ENCODE results near the gene CCSER1. TPM values are rescaled to one million over a fixed set of nuclear protein-coding genes. Genes with fewer than 3 reads are reported as not detected.

Gene CCSER1
- total and polyA plus RNA-seq, 2 of the 8 experiments (the other 6 are each of a cell fraction or from before 2014, with no cell fraction given), result 0.26 to 0.84 TPM

GRCh38 chr4:90458576-90458975 lies 331.4 kb downstream of the CCSER1 start:
- Histone ChIP-seq H3K27ac (ENCODE audit: low read depth, low read length) (no peak overlapping the region), H3K56ac (replicated peaks; ENCODE audit: insufficient read length, low read depth, low read length) (no peak overlapping the region), H3K27me3 (replicated peaks in 1 of 4; ENCODE audit: control insufficient read depth in 3 of 4, extremely low read depth in 1 of 4, insufficient read depth in 3 of 4, low read length in 3 of 4) (no peaks in the 10 kb centered on the region), H2BK5ac (ENCODE audit: low read depth, low read length) (no peak overlapping the region), H3K14ac (ENCODE audit: insufficient read length) (no peak overlapping the region), H2AFZ (ENCODE audit: low read length) (no peak overlapping the region), H3K4me3 (ENCODE audit: extremely low read depth in 1 of 4, insufficient read depth in 2 of 4, low read depth in 3 of 4, low read length in 4 of 4) (no peak overlapping the region), H2BK120ac (replicated peaks; ENCODE audit: low read depth, low read length) (no peak overlapping the region), H3K23me2 (ENCODE audit: low read depth, low read length) (no peaks in the 10 kb centered on the region), H4K91ac (replicated peaks; ENCODE audit: insufficient read length, low read length) (no peak overlapping the region), H4K5ac (ENCODE audit: insufficient read length, low read depth, low read length) (no peak overlapping the region), H3K9me3 (ENCODE audit: insufficient read depth in 2 of 2, low read depth in 1 of 2, low read length in 1 of 2) (peaks cover 18 to 23% of the 10 kb centered on the region in 2 experiments), H2BK20ac (ENCODE audit: low read length) (no peak overlapping the region), H2AK5ac (ENCODE audit: low read depth, low read length) (no peak overlapping the region), H2BK15ac (ENCODE audit: low read length) (no peak overlapping the region), H3K36me3 (ENCODE audit: control insufficient read depth in 2 of 4, insufficient read depth in 4 of 4, low read length in 3 of 4) (no peaks in the 10 kb centered on the region), H3K4me2 (ENCODE audit: insufficient read depth in 1 of 2, low read depth in 2 of 2, low read length in 2 of 2) (no peak overlapping the region), H3K79me2 (ENCODE audit: control insufficient read depth in 1 of 2, insufficient read depth in 2 of 2, low read length in 2 of 2) (no peaks in the 10 kb centered on the region), H3K4ac (replicated peaks; ENCODE audit: insufficient read length, low read depth, low read length) (no peak overlapping the region), H3K9ac (replicated peaks in 1 of 4; ENCODE audit: extremely low read depth in 1 of 4, low read depth in 3 of 4, low read length in 3 of 4) (no peak overlapping the region), H4K8ac (ENCODE audit: extremely low read depth, insufficient read depth, low read length) (no peak overlapping the region), H3K79me1 (ENCODE audit: low read depth, low read length) (no peaks in the 10 kb centered on the region), H3K4me1 (replicated peaks in 1 of 4; ENCODE audit: control insufficient read depth in 3 of 4, insufficient read depth in 4 of 4, low read length in 3 of 4) (no peaks in the 10 kb centered on the region), H4K20me1 (replicated peaks in 1 of 2; ENCODE audit: control insufficient read depth in 1 of 2, insufficient read depth in 2 of 2, low read length in 2 of 2) (no peaks in the 10 kb centered on the region), H2BK12ac (ENCODE audit: low read depth, low read length) (no peak overlapping the region), H3K23ac (ENCODE audit: insufficient read length) (no peak overlapping the region), H3K18ac (ENCODE audit: extremely low read depth, low read length) (no peak overlapping the region)
- WGBS, 2 experiments (ENCODE audit: extremely low coverage in 1 of 2, insufficient coverage in 1 of 2, insufficient read length in 1 of 2, insufficient replicate concordance in 2 of 2, low coverage in 1 of 2, low lambda C conversion rate in 2 of 2, missing lambda C conversion rate in 1 of 2), result 89% methylated on average over 3 of the region's 3 CpGs; no CpG with 5 or more reads in 1 of the 2 experiments
- ChIA-PET CTCF (ENCODE audit: partially characterized antibody) (no interaction called here), POLR2A (ENCODE audit: partially characterized antibody) (no interaction called here)
- DNase-seq (ENCODE audit: low read depth in 1 of 2, low spot score in 2 of 2) (no peak), FAIRE-seq (no peak)
- TF ChIP-seq, protein P1, sequence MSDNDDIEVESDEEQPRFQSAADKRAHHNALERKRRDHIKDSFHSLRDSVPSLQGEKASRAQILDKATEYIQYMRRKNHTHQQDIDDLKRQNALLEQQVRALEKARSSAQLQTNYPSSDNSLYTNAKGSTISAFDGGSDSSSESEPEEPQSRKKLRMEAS (IDR thresholded peaks at IDR 0.05), result no peak
- TF ChIP-seq SP2 (IDR thresholded peaks at IDR 0.05; ENCODE audit: low read length), result no peak
- TF ChIP-seq CHD1 (IDR thresholded peaks at IDR 0.05; ENCODE audit: low read depth, low read length), result no peak
- TF ChIP-seq SRF (IDR thresholded peaks at IDR 0.05; ENCODE audit: low read depth, low read length), result no peak
- no peak for TF ChIP-seq JUN (IDR thresholded peaks at IDR 0.05; ENCODE audit: low read depth, low read length)
- no peak for TF ChIP-seq SUZ12 (IDR thresholded peaks at IDR 0.05; ENCODE audit: low read length)
- TF ChIP-seq POLR2A (IDR thresholded peaks at IDR 0.05; ENCODE audit: control extremely low read depth in 1 of 2, low read depth in 2 of 2, low read length in 2 of 2), result no peak
- TF ChIP-seq RNF2 (IDR thresholded peaks at IDR 0.05; ENCODE audit: borderline replicate concordance, low read depth, low read length, missing control alignments, poor library complexity, severe bottlenecking), result no peak
- TF ChIP-seq BACH1 (IDR thresholded peaks at IDR 0.05; ENCODE audit: low read length), result no peak
- TF ChIP-seq KDM4A (IDR thresholded peaks at IDR 0.05; ENCODE audit: low read depth, low read length, severe bottlenecking), result no peak
- no peak for TF ChIP-seq CEBPB (IDR thresholded peaks at IDR 0.05; ENCODE audit: low read depth, low read length)
